ENCODE results near the gene RBM7. TPM values are rescaled to one million over a fixed set of nuclear protein-coding genes. Genes with fewer than 3 reads are reported as not detected.

Gene RBM7
- polyA plus RNA-seq, 1 donor (not counting 4 experiments of a cell fraction or from before 2014, with no cell fraction given), result 38.2 TPM

DNA sequence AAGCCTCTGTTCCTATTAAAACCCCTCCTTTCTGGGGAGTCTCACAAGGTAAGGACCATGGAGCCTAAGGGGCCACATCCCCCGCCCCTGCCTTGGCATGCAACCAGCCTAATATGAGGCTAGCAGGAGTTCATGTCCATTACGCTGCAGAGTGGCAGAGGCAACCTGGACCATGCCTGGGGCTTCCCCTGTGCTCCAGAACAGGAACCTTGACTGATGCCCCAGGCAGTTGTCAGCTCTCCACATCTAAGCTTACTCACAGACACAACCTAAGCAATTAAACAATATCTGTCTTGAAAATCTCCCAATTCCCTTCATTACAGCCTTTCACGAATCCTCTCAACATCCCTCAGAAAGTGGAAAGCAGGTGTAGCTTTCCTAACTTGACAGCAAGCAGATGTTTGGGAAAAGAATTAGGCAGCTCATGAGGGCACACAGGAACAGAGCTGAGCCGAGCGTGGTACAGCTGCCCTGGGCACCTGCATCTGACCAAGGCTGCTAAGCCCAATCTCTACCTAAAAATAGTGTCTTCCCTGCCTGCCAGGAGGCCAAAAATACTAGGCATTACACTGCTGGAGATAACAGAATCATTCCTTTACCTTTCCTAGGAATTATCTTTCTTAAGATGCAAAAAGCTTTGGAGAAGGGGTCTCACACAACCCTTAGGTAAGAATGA is 20.9 kb upstream of the RBM7 start:
- dilution Hi-C loops (cut with MboI; ENCODE audit: extremely low pct_ligation_motif_present, low sequenced_read_pairs), result no loop called here
- Histone ChIP-seq H3K9me3 (ENCODE audit: control insufficient read depth, low read depth, low read length) (no peaks in the 10 kb centered on the region), H3K9ac (ENCODE audit: control insufficient read depth, extremely low read depth, insufficient read depth, low read length) (no peak overlapping the region), H3K27ac (ENCODE audit: control insufficient read depth, insufficient read depth, low read length) (no peak overlapping the region), H3K4me2 (ENCODE audit: control insufficient read depth, extremely low read depth, insufficient read depth, low read depth, low read length) (no peak overlapping the region), H2AFZ (ENCODE audit: control insufficient read depth, low read length) (no peak overlapping the region), H3K9me1 (ENCODE audit: control insufficient read depth, extremely low read depth, insufficient read depth, low read length) (no peaks in the 10 kb centered on the region), H3K4me1 (ENCODE audit: control insufficient read depth, extremely low read depth, insufficient read depth, low read length) (no peaks in the 10 kb centered on the region), H4K20me1 (ENCODE audit: control insufficient read depth, extremely low read depth, insufficient read depth, low read length) (no peaks in the 10 kb centered on the region), H3K4me3 (ENCODE audit: control insufficient read depth in 2 of 3, extremely low read depth in 1 of 3, insufficient read depth in 2 of 3, low read depth in 1 of 3, low read length in 3 of 3) (no peak overlapping the region), H3K79me2 (ENCODE audit: control insufficient read depth, insufficient read depth, low read length) (no peaks in the 10 kb centered on the region), H3K36me3 (ENCODE audit: control insufficient read depth in 2 of 2, extremely low read depth in 1 of 2, insufficient read depth in 2 of 2, low read length in 2 of 2) (no peaks in the 10 kb centered on the region), H3K27me3 (ENCODE audit: control insufficient read depth, extremely low read depth, insufficient read depth, low read length) (no peaks in the 10 kb centered on the region)
- TF ChIP-seq CTCF (optimal IDR thresholded peaks at IDR 0.05 in 1 of 3, IDR thresholded peaks at IDR 0.05 in 1 of 3, conservative IDR thresholded peaks at IDR 0.05 in 1 of 3; ENCODE audit: extremely low read depth in 1 of 3, insufficient read depth in 2 of 3, low read length in 3 of 3) (no peak), EZH2 (IDR thresholded peaks at IDR 0.05; ENCODE audit: low read length) (no peak)
- no peak for DNase-seq (ENCODE audit: low read depth, low spot score)
- FAIRE-seq, result no peak

DNA sequence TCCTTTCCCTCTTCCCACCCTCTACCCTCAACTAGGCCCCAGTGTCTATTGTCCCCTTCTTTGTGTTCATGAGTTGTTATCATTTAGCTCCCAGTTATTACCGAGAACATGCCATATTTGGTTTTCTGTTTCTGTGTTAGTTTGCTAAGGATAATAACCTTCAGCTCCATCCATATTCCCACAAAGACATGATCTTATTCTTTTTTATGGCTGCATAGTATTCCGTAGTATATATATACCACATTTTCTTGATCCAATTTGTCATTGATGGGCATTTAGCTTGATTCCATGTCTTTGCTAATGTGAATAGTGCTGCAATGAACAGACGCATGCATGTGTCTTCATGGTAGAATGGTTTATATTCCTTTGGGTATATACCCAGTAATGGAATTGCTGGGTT is 18.0 kb upstream of the RBM7 start:
- H3K9me3 ChIP-seq (ENCODE audit: control insufficient read depth, low read depth, low read length), result no peaks in the 10 kb centered on the region
- DNase-seq (ENCODE audit: low read depth, low spot score) (no peak), FAIRE-seq (no peak)
- no peaks in the 10 kb centered on the region for H3K79me2 ChIP-seq (ENCODE audit: control insufficient read depth, insufficient read depth, low read length)
- no peaks in the 10 kb centered on the region for H4K20me1 ChIP-seq (ENCODE audit: control insufficient read depth, extremely low read depth, insufficient read depth, low read length)
- no peak overlapping the region for H2AFZ ChIP-seq (ENCODE audit: control insufficient read depth, low read length)
- H3K4me2 ChIP-seq (ENCODE audit: control insufficient read depth, extremely low read depth, insufficient read depth, low read depth, low read length), result no peak overlapping the region
- H3K9me1 ChIP-seq (ENCODE audit: control insufficient read depth, extremely low read depth, insufficient read depth, low read length), result no peaks in the 10 kb centered on the region
- TF ChIP-seq EZH2 (IDR thresholded peaks at IDR 0.05; ENCODE audit: low read length) (no peak), CTCF (optimal IDR thresholded peaks at IDR 0.05 in 1 of 3, IDR thresholded peaks at IDR 0.05 in 1 of 3, conservative IDR thresholded peaks at IDR 0.05 in 1 of 3; ENCODE audit: extremely low read depth in 1 of 3, insufficient read depth in 2 of 3, low read length in 3 of 3) (no peak)
- no peak overlapping the region for H3K4me3 ChIP-seq (ENCODE audit: control insufficient read depth in 2 of 3, extremely low read depth in 1 of 3, insufficient read depth in 2 of 3, low read depth in 1 of 3, low read length in 3 of 3)
- no peak overlapping the region for H3K9ac ChIP-seq (ENCODE audit: control insufficient read depth, extremely low read depth, insufficient read depth, low read length)
- no peaks in the 10 kb centered on the region for H3K4me1 ChIP-seq (ENCODE audit: control insufficient read depth, extremely low read depth, insufficient read depth, low read length)
- no peaks in the 10 kb centered on the region for H3K36me3 ChIP-seq (ENCODE audit: control insufficient read depth in 2 of 2, extremely low read depth in 1 of 2, insufficient read depth in 2 of 2, low read length in 2 of 2)
- H3K27me3 ChIP-seq (ENCODE audit: control insufficient read depth, extremely low read depth, insufficient read depth, low read length), result no peaks in the 10 kb centered on the region
- dilution Hi-C loops (cut with MboI; ENCODE audit: extremely low pct_ligation_motif_present, low sequenced_read_pairs), result no loop called here
- no peak overlapping the region for H3K27ac ChIP-seq (ENCODE audit: control insufficient read depth, insufficient read depth, low read length)
